Esophagus squamous epithelium (tissue), 5 donors: ENCODE results near the gene RBM17. TPM values are rescaled to one million over a fixed set of nuclear protein-coding genes. Genes with fewer than 3 reads are reported as not detected.
A peak's percentile ranks its signal among the peaks of the same experiment; 100 is the strongest.
"Not testable (repeated sequence)": the region's sequence is repeated elsewhere in the genome, so short reads cannot be mapped to it uniquely, and the experiment has no call there.

Experiments
- DNase-seq: peaks from one replicate; lab custom pipeline; 2025; lab: John Stamatoyannopoulos, UW
- H3K27ac ChIP-seq, 4 donors: fragments of 200-600 bp; sonication (generic); one replicate each; pipeline ENCODE4 v1.5.1; 2016 to 2019; ENCODE audit warnings: mild to moderate bottlenecking in 1 of 4
- H3K27me3 ChIP-seq, 4 donors: fragments of 200-600 bp; sonication (generic); 1 replicate in 3 of 4; 2 replicates in 1 of 4; pipeline versions ENCODE4 v1.5.1 to v1.6.0; 2017 to 2021; ENCODE audit warnings: antibody characterized with exemption in 1 of 4
- H3K36me3 ChIP-seq, 3 donors: fragments of 200-600 bp; sonication (generic); one replicate each; pipeline ENCODE4 v1.5.1; 2016 to 2019
- H3K4me1 ChIP-seq, 3 donors: fragments of 200-600 bp; sonication (generic); one replicate each; pipeline ENCODE4 v1.5.1; 2017 to 2019
- H3K4me3 ChIP-seq, 4 donors: fragments of 200-600 bp; sonication (generic); 1 replicate in 3 of 4; 2 replicates in 1 of 4; pipeline ENCODE4 v1.5.1; 2016 to 2019; ENCODE audit warnings: mild to moderate bottlenecking in 2 of 4, moderate library complexity in 1 of 4
- H3K9me3 ChIP-seq, 3 donors: fragments of 200-600 bp; sonication (generic); one replicate each; pipeline ENCODE4 v1.5.1; 2016 to 2019
- CTCF ChIP-seq, 6 experiments: fragments of 450-650 bp in 4 of 6; fragments of 200-600 bp in 2 of 6; sonication (generic) in 2 of 6; IDR thresholded peaks; one replicate each; pipeline ENCODE4 v1.5.1; 2016 to 2019; ENCODE audit warnings: antibody characterized with exemption in 6 of 6, mild to moderate bottlenecking in 4 of 6, moderate library complexity in 4 of 6
- POLR2A ChIP-seq, 4 donors: fragments of 450-650 bp; IDR thresholded peaks; one replicate each; pipeline ENCODE4 v1.6.1; 2017; ENCODE audit warnings: antibody characterized with exemption in 4 of 4, mild to moderate bottlenecking in 4 of 4, moderate library complexity in 3 of 4
- WGBS, 2 donors: methylation state at CpG; one replicate each; pipeline ENCODE4 v1.1.5; 2018; 5-methylcytosine and 5-hydroxymethylcytosine counted together
- intact Hi-C: fragments of 100-400 bp; cut with DNase I; formaldehyde crosslinking; loops from one replicate; pipeline ENCODE4 v1.15.0; 2022
- total RNA-seq, 4 donors: library from RNA; depleted of rRNA; stranded (reverse); fragments of >200 nt; gene quantifications; one replicate each; pipeline ENCODE4 v1.1.0, GENCODE V29; 2016
- donor health status: DM: yes; HTN: yes; CAD: no.

The RBM17 gene
- total RNA-seq, 4 donors from 2014 or later = 35.7 to 61.8 (median 39.4) TPM

DNA sequence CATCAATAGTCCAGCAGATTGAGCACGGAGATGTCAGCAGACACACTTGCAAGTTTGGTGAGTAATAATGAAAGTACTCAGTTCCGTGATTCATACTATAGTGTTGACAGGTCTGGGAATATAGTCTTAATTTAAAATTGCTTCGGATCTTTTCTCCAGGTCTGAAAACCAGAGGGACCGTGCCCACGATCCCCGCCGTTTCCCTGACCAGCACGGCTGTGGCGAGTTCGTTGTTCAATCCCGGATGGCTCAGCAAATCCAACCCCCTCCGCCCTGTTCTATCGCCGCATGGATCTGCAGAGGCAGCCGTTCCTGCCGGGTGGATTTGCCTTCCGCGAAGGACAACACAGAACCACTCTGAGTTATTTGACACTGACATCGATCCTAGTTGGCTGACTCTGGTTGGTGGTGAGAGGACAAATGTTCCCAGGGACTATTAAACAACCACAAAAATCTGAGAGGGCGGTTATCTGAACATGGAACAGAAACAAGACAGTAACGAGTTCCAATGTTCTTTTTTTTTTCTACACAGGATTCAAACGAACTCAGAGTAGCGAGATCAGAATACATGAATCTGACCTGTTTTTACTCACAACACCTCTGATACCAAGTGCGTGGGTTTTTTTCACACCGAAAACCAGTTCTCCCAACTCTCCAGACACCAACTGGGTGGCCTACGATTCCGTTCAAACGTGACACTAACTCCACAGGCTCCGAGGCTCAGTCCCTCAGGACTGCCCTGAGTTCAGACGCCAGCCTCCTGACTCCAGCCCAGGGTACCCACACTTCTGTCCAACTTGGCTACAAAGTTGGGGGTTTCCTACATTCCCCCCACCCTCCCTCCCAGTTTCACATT is 52.7 kb downstream of the RBM17 start:
- DNase-seq = no peak
- Histone ChIP-seq H3K36me3 (no peaks in the 10 kb centered on the region), H3K9me3 (no peaks in the 10 kb centered on the region), H3K27ac (peak overlapping the region in 2 of 4 donors; percentile 28 to 48), H3K4me1 (peaks cover 3 to 47% (median 9%) of the 10 kb centered on the region in 3 donors), H3K27me3 (peaks cover 0 to 56% (median 0%) of the 10 kb centered on the region in 4 donors), H3K4me3 (peak overlapping the region in 3 of 4 donors; percentile 27 to 38 (median 27))
- intact Hi-C loops = no loop called here
- TF ChIP-seq POLR2A (IDR thresholded peaks at IDR 0.05) = no peak
- no peak for TF ChIP-seq CTCF (IDR thresholded peaks at IDR 0.05)
- 47 to 65% methylated on average over 23 to 30 of the region's 30 CpGs for WGBS, 2 donors

GRCh38 chr10:6142186-6142585 is 53.4 kb downstream of the RBM17 start:
- DNase-seq, H3K4me3 ChIP-seq, H3K9me3 ChIP-seq, intact Hi-C loops, H3K27ac ChIP-seq, H3K36me3 ChIP-seq: not testable (repeated sequence)
- Histone ChIP-seq H3K4me1 (peaks cover 4 to 47% (median 9%) of the 10 kb centered on the region in 3 donors), H3K27me3 (peaks cover 0 to 50% (median 0%) of the 10 kb centered on the region in 4 donors)
- WGBS, 2 donors = 80 to 82% methylated on average over 3 to 7 of the region's 7 CpGs

DNA sequence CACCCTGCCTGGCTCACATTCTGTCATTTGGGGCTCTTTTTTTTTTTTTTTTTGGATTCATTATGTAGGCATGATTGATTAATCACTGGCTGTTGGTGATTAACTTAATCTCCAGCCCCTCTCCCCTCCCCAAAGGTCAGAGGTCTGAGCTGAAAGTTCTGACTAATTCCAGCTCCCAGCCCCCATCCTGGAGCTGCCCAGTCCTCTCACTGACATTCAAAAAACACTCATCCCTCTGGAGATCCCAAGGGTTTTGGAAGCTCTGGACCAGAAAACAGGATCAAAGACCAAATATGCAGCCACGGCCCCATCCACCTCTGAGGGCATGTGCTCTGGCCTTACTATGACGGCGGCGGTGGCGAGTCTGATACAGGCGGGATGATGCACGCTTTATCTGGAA is 53.8 kb downstream of the RBM17 start:
- Histone ChIP-seq H3K9me3 (no peaks in the 10 kb centered on the region), H3K4me1 (peaks cover 4 to 51% (median 9%) of the 10 kb centered on the region in 3 donors), H3K27ac (no peak overlapping the region), H3K27me3 (peaks cover 0 to 45% (median 0%) of the 10 kb centered on the region in 4 donors), H3K4me3 (no peak overlapping the region), H3K36me3 (no peaks in the 10 kb centered on the region)
- intact Hi-C loops = no loop called here
- 0 to 80% methylated on average over 1 of the region's 7 CpGs for WGBS, 2 donors
- no peak for DNase-seq
- no peak for TF ChIP-seq POLR2A (IDR thresholded peaks at IDR 0.05)
- TF ChIP-seq CTCF (IDR thresholded peaks at IDR 0.05) = no peak

DNA sequence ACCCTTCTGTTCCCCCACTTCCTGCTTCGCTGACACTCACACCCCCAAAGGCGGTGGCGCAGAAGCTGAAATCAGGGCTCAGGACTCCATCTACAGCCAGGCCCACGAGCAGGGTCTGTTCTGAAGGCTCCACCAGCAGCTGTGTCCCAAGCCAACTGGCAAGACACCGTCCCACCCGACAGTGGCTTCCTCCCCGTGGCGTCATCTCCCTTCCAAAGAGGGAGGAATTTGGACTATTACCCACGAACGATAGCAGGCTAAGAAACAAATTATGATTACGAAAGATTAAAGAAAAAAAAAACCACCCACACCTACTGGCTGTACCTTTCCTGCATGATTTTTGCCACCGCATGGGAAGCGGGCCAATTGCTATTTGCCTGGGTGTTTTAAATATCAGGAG is 54.3 kb downstream of the RBM17 start:
- Histone ChIP-seq H3K9me3 (no peaks in the 10 kb centered on the region), H3K27ac (no peak overlapping the region), H3K36me3 (no peaks in the 10 kb centered on the region), H3K27me3 (peaks cover 0 to 40% (median 0%) of the 10 kb centered on the region in 4 donors), H3K4me1 (peaks cover 4 to 57% (median 9%) of the 10 kb centered on the region in 3 donors), H3K4me3 (no peak overlapping the region)
- TF ChIP-seq CTCF (IDR thresholded peaks at IDR 0.05) = no peak
- no peak for TF ChIP-seq POLR2A (IDR thresholded peaks at IDR 0.05)
- intact Hi-C loops = no loop called here
- WGBS, 2 donors = 78 to 84% methylated on average over 9 to 10 of the region's 13 CpGs
- DNase-seq = no peak

DNA sequence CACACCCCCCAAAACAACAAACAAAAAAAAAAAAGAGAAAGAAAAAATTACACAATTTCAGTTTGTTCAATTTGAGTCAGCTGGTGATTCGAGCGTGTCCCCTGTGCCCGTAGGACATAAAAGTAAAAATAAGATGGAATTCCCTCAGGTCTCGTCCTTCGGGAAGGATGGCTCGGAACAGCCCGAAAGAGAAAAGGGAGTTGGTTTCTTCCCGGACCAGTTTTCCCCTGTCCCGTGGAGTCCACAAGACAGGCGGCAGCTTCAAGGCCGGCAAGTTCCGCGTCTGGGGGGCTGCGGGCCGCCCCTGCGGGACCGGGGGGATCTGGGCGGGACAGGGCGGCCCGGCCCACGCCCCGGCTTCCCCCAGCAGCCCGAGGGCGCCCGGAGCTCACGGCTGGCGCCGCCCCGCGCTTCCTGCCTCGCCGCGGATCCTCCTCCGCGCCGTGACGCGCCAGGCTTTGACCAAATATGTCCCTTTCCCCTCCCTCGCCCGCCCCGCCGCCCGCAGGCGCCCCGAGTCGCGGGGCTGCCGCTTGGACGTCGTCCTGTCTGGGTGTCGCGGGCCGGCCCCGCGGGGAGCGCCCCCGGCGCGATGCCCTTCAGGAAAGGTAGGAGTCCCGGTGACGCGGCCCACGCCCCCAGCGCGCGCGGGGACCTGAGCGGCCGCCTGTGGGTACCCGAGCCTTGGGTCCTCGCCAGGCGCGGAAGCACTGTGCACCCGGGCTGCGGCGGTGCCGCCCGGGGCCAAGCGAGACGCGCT is 55.8 kb downstream of the RBM17 start:
- no peaks in the 10 kb centered on the region for H3K9me3 ChIP-seq
- peaks cover 4 to 60% (median 9%) of the 10 kb centered on the region in 3 donors for H3K4me1 ChIP-seq
- peak in 2 of 4 donors; percentile 79 to 90 for TF ChIP-seq POLR2A (IDR thresholded peaks at IDR 0.05)
- peak in 1 of 6 experiments; percentile 14 for TF ChIP-seq CTCF (IDR thresholded peaks at IDR 0.05)
- DNase-seq = peak; percentile 40
- H3K27ac ChIP-seq = peak overlapping the region; percentile 89 to 91 (median 90)
- no peaks in the 10 kb centered on the region for H3K36me3 ChIP-seq
- H3K4me3 ChIP-seq = peak overlapping the region; percentile 75 to 95 (median 94)
- intact Hi-C loops = no loop called here
- 0 to 1% methylated on average over 10 to 14 of the region's 81 CpGs for WGBS, 2 donors
- peaks cover 0 to 27% (median 0%) of the 10 kb centered on the region in 4 donors for H3K27me3 ChIP-seq
